Retinal pigment epithelial cell (primary cell): ENCODE measurements around the gene MED27.

Experiments
- DNase-seq: peaks from one replicate; pipeline ENCODE4 v3.0.0-alpha.2; 2010; ENCODE audit warnings: low read depth
- H3K4me3 ChIP-seq: 2 replicates; pipeline ENCODE4 v1.5.1; 2011; ENCODE audit warnings: mild to moderate bottlenecking, low read length, control low read depth, moderate library complexity
- TF ChIP-seq, protein P1 (sequence below): conservative IDR thresholded peaks from 2 replicates; pipeline ENCODE4 v1.5.1; 2011; ENCODE audit warnings: low read depth, low read length, control low read depth, inconsistent platforms

Gene MED27

DNA sequence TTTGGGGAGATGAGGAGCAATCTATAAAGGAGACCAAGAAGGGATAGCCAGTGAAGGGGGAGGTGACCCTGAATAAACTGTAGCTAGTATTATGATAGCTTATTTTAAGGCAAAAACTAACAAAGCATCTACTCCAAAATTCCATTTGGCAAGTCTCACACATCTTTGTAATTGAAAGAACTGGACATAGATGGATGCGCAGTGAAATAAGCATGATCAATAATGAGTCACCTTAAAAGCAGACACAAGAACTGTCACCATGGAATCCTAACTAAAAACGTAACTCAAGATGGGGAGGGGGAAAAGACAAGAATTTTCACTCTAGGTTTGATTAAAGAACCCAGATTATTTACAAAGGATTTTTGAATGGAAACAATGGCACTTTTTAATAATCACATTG, 164.5 kb downstream of the MED27 start:
- DNase-seq: no peak
- no peak overlapping the region for H3K4me3 ChIP-seq
- TF ChIP-seq, protein P1, sequence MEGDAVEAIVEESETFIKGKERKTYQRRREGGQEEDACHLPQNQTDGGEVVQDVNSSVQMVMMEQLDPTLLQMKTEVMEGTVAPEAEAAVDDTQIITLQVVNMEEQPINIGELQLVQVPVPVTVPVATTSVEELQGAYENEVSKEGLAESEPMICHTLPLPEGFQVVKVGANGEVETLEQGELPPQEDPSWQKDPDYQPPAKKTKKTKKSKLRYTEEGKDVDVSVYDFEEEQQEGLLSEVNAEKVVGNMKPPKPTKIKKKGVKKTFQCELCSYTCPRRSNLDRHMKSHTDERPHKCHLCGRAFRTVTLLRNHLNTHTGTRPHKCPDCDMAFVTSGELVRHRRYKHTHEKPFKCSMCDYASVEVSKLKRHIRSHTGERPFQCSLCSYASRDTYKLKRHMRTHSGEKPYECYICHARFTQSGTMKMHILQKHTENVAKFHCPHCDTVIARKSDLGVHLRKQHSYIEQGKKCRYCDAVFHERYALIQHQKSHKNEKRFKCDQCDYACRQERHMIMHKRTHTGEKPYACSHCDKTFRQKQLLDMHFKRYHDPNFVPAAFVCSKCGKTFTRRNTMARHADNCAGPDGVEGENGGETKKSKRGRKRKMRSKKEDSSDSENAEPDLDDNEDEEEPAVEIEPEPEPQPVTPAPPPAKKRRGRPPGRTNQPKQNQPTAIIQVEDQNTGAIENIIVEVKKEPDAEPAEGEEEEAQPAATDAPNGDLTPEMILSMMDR: no peak

DNA sequence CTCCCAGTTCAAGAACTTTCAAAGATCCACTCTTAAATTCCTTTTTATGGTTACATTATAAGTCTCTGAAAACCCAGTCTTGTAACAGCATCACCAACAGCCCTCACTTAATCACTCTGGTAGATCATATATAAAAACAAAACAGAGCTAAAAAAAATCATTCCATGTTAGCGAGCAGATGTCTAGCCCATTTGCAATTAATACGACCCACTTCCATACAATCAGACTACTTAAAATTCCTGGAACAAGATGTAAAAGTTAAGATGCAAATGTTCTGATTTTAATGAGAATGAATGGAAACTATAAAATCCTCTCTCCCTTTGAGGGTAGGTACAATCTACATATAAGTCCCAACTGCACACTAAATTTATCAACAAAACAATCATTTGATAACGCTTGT, 167.0 kb downstream of the MED27 start:
- DNase-seq: no peak
- H3K4me3 ChIP-seq: no peak overlapping the region
- TF ChIP-seq, protein P1: no peak

DNA sequence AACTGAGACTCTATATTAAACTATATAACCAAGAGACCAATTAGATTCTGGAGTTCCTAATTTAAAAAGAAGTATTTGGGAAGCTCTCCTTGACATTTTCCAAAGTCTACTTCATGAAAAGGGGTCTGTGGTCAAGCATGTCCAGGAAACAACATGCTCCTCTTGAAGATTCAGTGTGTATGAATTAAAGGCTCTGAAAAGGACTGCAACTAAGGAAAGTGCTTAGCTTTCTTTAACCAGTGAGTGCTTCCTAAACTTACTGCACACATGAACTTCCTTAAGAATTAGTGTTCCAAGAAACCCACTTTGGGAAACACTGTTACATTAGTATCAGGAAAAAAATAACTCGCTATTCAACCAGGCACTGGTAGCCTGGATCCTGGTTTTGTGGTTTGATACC, 167.6 kb downstream of the MED27 start:
- TF ChIP-seq, protein P1: no peak
- no peak overlapping the region for H3K4me3 ChIP-seq
- DNase-seq: no peak

DNA sequence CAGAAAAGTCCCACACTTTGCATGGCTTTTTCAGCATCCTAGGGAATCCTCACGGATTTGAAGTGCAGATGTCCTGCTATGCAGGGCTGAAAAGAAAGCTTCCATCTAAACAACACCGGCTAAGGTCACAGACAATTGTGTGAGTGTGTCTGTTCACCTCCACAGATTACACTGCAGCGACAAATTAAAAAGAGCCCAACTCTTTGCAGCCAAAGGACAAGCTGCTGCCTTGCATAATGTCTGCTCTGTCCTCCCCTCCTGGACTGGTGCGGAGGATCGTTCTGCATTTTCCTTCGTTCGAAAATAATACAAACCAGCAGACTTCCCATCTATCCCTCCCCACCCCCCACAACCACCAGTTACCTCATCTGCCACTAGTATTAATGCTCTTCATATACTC, 169.1 kb downstream of the MED27 start:
- TF ChIP-seq, protein P1: no peak
- H3K4me3 ChIP-seq: no peak overlapping the region
- no peak for DNase-seq

DNA sequence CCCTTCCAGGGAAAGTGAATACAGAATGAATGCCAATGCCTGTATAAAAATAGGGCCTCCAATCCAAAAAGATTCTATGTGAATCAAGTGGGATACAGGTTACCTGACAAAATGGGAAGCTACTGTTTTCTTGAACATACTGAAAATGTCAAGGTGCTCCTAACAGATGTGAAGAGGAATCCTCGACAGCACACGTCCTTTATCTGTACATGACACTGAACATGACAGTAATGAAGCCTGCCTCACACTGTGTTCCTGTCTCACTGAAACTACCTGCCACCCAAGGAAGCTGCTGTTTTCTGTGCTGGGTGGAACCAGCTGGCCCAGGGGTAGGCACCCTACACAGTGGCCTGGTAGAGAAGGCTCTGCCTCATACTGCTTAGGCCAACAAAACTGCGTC, 174.5 kb downstream of the MED27 start:
- TF ChIP-seq, protein P1: no peak
- H3K4me3 ChIP-seq: no peak overlapping the region
- DNase-seq: no peak

DNA sequence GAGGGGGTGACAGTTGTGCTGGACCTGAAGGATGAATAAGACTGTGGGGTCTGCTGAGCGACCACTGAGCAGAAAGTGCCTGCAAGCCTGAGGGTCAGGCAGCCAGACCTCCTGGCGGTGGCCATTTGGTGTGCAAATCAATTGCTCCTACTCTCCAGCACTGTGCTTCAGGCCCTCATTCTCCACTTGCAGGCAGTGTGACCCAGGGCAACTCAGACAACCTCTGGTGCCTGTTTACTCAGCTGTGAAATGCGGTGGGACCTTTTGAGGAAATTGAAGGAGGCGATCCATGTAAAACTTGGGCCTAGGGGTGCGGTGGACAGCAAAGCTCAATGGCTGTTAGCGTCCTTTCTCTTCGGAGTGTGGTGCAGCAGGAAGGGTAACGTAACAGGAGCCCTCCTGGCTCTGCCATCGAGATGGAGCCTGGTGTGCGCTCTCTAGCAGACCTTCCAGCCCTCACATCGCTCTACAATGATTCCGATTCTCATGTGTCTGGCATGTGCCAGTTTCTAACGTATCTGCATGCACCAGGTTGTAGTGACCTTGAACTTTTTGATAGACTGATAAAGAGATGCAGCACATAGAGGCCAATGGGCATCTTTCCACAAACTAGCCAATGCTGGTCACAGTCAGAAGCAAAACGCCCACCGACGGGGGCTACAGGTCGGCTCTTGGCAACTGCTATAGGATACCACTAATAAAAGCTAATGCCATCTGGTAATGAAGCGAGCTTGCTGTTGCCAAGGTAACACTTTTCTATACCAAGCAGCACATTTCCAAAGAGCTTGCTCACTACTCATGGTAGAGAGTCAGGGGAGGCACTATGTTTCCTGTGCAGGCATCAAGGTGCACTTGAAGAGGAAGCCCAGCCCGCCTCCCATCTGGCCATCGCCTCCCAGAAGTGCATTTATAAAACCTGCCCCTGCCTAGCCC, 180.1 kb downstream of the MED27 start:
- DNase-seq: no peak
- no peak overlapping the region for H3K4me3 ChIP-seq
- TF ChIP-seq, protein P1: no peak

DNA sequence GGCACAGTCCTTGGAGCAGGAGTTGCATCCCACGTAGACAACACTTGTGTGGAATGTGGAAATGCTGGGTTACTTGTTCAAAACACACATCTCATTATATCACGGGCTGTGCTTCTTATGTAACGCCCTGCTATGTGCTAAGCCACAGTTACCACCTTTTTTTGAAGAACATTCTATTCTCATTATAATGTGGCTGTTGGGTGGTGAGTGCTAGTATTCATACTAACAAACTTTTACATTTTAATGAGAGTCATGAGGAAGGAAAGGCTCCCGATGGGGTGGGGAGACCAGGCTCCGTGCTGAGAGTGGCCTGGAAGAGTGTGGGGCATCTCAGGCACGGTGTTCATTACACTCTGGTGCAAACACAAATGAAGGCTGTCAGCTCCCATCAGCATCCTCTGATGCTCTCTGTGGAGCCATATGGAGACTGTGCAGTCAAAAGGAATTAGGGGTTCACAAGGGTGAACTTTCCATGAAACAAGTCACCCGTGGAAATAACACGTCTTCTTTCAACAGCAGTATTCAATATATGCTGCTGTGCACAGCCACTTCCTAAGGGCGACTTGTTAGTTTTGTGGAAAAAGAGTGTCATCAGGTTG, 186.7 kb downstream of the MED27 start:
- TF ChIP-seq, protein P1: no peak

More for the DNA sequence above, 186.7 kb downstream of the MED27 start:
- DNase-seq: no peak
- no peak overlapping the region for H3K4me3 ChIP-seq
